GM21528 (cell line): ENCODE measurements around the gene GIPR.
"Not testable (repeated sequence)": the region's sequence is repeated elsewhere in the genome, so short reads cannot be mapped to it uniquely, and the experiment has no call there.

Source experiments
- ATAC-seq: cut with Tn5 transposase; IDR thresholded peaks from one replicate; pipeline ENCODE4 v1.9.1; 2021; ENCODE audit warnings: mild to moderate bottlenecking, moderate library complexity; ENCODE audit not compliant: unreplicated experiment, low FRiP score

Gene GIPR

GRCh38 chr19:45728683-45729082 is 60.7 kb downstream of the GIPR start:
- ATAC-seq, result not testable (repeated sequence)

GRCh38 chr19:45729800-45730290 is 61.8 kb downstream of the GIPR start:
- ATAC-seq, result no peak

GRCh38 chr19:45730368-45731288 is 62.6 kb downstream of the GIPR start, which contains the start of gene FBXO46:
TSS of gene FBXO46 (minus strand) at chr19:45730896. CDS start at chr19:45713495, 17,401 bp downstream.
- peak; percentile 84 for ATAC-seq
